ENCODE measurements around the gene JAKMIP1.

DNA sequence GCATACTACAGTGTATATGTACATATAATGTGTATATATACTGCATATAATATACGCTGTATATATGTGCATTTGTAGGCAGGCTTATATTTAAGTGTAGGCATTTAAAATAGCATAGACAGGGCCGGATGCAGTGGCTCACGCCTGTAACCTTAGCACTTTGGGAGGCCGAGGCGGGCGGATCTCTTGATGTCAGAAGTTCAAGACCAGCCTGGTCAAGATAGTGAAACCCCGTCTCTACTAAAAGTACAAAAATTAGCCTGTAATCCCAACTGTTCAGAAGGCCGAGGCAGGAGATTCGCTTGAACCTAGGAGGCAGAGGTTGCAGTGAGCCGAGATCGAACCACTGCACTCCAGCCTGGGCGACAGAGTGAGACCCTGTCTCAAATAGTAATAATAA lies 78.4 kb downstream of the JAKMIP1 start:
- TF ChIP-seq, protein P1, sequence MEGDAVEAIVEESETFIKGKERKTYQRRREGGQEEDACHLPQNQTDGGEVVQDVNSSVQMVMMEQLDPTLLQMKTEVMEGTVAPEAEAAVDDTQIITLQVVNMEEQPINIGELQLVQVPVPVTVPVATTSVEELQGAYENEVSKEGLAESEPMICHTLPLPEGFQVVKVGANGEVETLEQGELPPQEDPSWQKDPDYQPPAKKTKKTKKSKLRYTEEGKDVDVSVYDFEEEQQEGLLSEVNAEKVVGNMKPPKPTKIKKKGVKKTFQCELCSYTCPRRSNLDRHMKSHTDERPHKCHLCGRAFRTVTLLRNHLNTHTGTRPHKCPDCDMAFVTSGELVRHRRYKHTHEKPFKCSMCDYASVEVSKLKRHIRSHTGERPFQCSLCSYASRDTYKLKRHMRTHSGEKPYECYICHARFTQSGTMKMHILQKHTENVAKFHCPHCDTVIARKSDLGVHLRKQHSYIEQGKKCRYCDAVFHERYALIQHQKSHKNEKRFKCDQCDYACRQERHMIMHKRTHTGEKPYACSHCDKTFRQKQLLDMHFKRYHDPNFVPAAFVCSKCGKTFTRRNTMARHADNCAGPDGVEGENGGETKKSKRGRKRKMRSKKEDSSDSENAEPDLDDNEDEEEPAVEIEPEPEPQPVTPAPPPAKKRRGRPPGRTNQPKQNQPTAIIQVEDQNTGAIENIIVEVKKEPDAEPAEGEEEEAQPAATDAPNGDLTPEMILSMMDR (IDR thresholded peaks at IDR 0.05), result no peak
- no peak for TF ChIP-seq POLR2A (IDR thresholded peaks at IDR 0.05)
